GM04503 (cell line): ENCODE results near the gene UBE2D2.
A peak's percentile ranks its signal among the peaks of the same experiment; 100 is the strongest.

Source experiments
- DNase-seq: peaks from one replicate; pipeline ENCODE4 v3.0.0-alpha.2; 2012; ENCODE audit warnings: low read depth

Gene UBE2D2

DNA sequence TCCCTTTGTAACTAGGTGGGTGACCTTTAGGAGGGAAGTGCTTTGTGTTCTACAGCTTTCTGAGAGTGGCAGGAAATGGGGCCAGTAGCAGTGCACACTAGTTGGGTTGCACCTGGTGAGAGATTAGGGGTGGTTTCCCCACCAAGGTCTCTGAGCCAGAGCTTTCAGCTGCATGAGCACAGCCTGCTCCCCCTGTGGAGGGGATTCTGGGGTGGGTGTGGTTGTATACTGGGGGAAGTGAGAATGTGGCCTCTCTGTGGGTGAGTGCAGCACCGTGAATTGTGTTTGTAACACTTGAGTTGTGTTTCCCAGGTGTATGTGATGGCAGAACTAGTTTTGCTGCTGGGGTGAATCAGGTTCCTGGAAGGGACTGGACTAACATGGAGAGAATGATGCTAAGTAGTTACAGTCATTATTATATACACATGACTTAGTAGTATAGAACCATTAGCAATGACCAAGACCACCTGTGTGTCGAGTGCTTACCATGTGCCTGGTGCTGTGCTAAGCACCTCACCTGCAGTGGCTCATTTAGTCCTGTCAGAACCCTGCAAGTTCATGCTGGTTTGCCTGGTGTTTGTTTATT, 75.2 kb downstream of the UBE2D2 start:
- no peak for DNase-seq

DNA sequence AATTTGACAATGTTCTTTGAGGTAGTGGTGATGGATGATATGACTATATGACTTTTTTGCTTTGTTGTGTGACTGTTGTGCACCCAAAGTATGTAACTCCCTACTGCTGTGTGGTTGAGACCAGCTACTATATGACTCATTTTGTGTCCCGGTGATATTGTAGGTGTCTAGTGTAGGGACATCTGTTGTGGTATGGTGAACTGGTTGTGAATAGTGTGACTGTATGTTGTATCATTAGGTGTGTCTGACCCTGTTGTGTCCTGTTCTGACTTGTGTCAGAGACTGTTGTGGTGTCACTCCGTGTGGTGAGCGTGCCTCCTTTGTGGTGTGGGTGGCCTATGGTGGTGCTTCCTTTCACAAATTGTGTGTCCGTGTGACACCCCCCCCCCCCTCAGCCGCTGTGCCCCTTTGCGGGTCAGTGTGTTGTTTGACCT, 75.9 kb downstream of the UBE2D2 start:
- no peak for DNase-seq

DNA sequence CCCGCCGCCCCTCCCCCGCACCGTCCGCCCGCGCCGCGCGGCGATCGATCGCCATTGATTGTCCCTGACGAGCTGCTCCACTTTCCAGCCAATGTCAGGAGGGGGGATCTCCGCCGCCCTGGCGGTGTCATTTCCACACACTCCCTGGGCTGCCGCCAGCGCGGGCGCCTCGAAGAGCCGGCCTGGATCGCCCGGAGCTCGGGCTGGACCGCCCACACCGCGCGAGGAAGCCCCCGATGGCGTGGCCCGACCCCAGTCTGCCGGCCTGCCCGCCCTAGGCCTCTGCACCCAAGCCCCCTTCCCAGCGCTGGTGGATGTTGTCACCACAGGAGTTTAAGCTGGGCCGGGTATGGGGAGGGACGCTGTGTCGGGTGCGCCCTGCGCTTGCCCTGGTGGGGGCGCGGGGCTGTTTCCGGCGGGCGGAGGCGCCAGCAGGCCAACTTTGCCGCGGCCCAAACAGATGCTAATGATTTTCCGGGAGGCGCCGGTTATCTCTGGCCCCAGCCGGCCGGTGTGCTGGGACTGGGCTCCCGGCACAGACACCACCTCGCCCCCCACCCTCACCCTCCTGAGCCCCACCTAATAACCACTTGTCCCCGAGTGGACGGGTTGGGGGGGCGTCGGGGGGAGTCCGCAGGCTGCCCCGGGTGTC, 76.4 kb downstream of the UBE2D2 start:
- no peak for DNase-seq

DNA sequence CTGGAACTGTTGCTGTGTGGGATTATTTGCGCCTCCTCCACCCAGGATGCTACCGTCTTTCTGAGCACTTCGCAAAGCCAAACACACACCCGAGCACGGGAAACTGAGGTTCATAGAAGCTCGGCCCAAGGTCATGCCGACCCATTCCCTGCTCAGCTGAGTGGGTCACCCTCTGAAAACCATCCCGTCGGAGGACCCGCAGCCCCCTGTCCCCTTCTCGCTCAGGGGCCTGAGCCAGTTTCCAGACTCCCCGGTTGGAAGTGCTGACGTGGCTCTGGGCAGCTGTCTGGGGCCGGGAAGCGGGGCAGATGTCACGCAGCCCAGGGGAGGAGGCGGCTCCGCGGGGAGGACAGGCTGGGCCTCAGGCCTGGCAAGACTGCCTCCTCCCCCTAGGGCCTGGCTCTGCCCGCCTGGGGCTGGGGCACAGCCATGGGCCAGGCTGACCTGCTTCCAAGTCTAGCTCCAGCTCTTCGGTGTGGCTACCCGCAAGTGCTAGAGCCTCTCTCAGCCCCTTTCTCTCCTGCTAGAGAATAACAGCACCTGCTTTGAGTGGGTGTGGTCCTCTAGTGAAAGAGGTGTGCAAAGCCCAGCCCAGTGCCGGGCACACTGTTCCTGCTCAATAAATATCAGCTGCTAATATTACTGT, 77.1 kb downstream of the UBE2D2 start:
- DNase-seq: peak; percentile 60

DNA sequence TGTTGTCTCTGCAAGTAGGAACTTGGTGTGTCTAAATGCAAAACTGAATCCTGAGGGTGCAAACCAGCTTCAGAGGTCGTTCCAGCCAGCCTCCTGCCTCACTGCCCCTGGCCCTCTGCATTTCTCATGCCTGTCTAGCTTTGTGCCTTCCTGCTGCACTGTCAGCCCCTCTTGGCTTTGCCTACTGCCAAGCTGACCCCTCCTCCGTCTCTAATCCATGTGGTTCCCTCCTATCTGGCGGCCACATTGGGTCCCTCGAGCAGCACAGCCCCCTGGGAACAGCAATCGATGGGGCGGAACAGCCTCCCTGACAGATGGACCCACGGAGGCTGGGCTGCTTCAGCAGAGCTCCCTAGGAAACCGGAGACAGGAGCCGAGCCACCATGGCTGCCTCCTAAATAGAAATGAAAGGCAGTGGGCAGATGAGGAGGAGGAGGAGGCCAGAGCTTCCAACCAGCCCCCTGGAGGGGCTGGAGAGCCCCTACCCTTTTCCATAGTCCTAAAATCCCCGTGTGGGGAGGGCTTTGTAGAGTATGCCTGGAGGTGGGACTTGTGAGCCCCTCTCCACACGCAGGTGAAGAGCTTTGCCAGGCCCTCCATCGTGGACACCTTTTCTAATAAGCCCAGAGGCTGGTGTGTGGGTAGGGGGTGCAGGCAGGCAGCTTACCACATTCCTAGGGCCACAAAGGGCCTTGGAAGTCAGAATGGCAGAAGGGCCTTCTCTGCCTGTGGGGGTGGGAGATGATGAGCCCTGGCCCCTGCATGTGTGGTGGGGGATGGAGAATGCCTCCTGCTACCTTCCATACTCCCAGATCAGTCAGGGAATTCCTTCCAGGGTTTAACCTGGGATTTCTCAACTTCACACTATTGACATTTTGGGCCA, 77.8 kb downstream of the UBE2D2 start:
- no peak for DNase-seq

DNA sequence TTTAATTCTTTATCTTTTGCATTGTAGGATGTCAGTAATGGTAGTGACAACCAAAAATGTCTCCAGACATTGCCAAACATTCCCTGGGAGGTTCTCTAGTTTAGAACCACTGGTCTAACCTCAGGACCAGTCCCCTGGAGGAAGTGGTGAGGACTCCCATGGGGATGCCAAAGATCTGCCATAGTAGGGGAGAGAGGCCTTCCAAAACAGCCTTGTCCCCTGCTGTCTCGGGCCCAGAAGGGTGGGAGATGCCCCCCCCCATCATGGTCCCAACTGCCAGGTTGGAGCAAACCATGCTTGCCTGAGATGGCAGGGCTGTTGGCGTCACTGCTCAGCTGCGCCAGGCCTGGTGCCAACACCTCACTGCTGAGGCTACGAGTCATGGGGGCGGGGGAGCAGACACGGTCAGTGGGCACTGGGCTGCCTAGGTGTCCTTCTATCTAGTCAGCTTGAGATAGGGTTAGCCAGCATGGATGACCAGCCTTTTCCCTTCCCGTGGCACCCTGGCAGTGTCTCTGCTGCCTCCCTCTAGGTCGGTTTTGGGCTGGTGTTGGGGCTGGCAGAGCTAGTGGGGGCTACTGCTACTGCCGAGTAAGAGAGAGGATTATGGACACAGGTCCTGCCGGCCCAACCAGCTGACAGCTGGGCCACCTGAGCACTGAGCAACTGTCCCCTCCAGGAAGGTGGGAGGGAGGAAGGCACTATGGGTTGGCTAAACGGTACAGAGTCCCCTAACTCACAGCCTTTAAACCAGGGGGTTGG, 78.7 kb downstream of the UBE2D2 start:
- no peak for DNase-seq

DNA sequence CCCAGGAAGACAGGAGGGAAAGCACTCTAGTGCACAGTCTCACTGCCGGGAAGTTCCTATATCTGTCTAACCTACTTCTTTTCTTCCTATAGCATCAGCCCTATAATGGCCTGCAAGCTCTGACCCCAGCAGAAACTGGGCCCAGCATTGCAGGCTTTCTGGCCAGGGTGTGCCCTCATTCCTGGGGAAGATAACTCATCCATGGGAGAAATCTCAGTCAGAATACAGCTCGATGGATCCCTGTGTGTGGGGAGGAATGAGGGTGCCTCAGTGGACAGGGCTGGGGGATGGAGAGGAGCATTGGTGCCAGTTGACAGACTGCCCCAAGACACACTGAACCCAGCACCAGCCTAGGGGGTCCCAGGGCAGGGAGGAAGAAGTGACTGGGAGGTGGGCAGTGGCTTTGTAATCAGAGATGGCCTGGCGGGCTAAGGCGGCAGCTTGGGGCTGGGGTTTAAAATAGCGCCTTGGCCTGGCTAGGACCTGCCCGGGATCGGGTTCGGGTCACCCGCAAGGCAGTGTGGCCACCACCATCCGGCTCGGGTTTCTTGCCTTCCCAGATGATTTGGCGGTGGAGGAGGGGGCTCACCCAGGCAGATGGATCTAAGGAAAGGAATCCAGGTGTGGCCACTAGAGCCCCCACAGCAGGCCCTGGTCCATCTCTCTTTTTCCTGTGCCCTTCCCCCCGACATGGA, 79.4 kb downstream of the UBE2D2 start:
- no peak for DNase-seq

DNA sequence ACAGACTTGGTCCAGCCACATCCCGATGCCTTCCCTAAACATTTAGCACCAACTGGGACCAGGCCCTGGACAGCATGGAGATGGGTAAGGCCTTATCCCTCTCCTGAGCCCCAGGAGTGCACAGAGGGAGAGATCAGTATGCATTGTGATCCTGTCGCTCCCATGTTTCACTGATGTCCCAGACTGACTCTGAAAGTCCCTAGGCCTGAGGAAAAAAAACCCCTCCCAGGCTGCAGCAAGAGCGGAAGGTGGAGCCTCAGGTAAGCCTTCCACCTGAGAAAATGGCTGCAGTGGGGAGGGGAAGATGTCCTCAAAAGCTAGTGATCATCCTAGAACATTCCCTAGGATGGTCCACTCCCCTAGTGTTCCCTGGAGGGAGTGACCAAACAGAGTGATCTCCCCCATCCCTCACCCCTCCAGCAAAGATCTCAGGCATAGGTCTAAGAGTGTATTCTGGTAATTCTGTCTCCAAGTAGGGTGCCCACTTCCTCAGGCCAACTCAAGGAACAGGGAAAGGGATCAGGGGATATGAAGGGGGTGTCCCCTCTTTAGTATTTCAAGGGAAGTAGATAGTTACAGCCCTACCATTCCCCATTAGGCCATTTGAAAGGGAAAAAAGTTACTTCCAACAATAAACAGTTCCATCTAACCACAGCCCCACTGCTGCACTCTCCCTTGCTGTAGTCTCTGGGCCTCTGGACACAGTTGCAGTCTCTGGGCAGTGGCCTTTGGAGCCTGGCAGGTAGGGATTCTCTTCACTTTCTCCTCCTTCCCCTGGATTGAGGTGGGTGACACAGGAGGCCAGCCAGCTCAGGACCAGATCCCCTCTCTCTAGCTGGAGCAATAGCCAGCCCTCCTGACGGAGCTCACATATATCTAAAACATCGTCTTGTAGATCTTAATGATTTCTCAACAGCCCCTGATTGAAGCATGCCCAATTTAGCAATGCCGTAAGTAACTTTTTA, 80.3 kb downstream of the UBE2D2 start:
- DNase-seq: no peak

DNA sequence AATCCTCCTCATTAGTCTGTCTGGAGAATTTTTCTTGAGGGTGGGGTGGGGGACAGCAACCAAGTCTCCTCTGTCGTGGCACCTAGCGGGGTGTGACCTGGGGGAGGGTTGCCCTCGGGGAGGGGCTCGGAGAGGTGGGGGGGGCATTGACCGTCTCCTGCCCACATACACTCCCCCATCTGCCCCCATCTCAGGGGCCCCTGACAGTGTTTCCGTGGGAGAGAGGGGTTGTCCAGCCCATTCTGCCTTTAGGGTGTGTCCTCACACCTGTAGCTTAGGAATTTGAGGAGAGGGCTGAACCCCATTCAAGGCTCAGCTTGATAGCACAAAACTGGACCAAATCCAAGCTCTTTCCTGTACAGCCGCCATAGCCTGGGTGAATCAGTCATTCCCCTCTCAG, 81.1 kb downstream of the UBE2D2 start:
- no peak for DNase-seq

DNA sequence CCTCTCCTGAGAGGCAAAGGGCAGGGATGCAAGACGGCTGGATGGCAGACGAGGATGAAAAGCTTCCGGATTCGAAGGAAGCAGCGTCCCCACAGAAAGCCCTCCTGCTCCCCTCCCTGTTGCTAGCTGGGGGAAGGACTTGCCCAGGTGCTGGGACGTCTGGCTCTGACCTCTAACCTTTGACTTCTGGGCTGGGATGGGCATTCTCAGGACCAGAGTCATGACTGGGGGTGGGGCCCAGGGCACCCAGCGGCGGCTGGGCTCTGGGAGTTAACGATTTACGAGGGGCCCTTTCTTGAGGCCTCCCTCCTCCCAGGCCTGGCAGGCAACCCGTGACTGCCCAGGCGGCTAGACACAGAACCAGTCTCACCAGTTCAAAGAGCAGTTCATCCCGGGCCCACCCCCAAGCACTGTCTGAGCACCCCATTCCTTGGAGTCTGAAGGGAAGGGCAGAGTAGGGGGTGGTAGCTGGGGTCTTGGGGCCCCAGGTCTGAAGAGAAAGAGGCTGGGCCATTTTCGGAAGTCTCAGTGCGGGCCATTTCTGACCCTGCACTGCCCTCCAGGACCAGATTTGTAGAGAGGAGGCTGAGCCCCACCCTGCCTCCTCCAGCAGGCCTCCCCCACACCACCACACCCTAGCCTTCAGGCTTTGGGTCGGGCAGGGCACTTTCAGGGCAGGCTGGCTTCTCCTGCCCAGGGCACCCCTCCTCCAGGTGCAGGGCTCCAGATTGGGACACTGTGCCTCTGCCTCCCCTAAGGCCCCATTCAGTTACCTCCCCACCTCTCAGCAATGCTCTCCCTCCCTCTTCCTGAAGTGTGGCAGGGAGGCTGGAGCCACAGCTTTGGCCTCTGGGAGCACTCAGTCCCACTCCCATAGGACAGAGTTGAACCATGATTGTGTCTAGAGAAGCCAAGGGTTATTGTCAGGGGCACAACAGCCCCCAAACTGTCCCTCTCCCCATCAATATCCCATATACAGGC, 82.0 kb downstream of the UBE2D2 start:
- DNase-seq: no peak

DNA sequence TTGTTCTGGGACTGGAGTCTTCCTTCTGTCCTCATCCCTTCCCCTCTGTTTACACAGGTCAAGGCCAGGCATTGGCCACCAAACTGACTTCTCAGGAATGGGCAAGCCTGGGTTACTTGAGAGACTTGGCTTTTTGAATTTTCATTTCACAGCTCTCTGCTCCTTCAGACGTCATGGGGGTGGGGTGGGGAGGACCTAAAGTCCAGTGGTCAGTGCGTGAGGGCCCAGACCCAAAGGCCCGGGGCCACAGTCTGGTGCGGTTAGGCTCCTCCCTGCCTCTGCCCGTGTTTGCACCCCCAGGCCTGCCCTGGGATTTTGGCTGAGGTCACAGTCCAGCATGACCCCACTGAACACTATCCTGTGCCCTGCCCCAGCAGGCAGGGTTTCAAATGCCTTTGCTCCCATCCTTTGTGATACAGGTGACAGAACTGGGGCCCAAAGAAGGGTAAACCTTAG, 82.9 kb downstream of the UBE2D2 start:
- no peak for DNase-seq

DNA sequence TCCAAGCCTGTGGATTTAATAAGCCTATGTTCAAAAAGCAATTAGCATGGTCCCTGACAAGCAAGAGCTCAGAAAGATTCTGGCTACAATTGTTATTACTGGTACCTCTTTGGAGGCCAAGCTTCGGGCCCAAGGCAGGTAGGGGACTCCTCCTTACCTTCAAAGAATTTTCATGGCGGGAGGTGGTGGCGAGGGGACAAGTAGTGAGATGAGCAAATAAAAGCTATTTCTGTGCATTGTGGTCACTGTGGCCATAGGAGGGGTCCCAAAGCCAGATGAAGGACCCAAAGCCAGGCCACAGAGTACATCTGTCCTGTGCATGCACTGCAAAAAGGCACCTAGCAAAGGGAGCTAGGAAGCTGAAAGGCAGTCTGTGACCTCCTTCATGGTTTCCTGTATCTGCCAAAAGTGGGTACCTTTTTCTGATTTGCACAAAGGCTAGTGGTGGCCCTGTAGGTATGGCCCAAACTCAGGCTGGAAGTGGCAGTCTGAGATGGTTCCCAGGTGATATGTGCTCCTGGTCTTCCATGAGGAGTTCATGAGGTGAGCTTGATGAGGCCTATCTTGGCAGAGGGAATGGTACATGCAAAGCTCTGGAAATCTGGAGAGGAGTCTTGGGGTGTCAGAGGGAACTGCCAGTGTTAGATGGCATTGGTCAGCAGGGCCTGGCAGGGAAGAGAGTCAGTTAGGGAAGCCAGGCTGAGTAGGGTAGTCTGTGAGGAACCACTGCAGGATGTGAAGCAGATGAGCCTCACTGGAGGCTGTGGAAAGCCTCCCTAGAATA, 83.7 kb downstream of the UBE2D2 start:
- DNase-seq: no peak

DNA sequence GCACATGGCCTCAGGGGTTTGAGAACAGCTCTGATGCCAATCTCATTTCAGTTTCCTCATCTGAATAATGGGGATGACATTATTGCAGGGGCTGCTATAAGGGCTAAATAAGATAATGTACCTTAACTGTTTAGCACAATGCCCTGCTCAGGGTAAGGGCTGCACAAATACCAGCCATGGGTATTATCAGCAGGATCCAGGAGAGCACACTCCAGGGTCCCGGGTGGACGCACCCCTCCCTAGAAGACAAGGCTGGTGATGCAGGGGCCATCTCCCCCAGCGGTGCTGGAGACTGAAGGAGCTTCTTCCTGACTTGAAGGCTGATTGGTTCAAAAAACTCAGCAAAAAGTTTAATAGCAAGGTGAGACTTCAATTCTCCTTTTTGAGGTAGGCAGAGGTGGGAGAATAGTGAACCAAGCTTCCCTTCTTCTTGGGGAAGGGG, 84.3 kb downstream of the UBE2D2 start:
- no peak for DNase-seq

DNA sequence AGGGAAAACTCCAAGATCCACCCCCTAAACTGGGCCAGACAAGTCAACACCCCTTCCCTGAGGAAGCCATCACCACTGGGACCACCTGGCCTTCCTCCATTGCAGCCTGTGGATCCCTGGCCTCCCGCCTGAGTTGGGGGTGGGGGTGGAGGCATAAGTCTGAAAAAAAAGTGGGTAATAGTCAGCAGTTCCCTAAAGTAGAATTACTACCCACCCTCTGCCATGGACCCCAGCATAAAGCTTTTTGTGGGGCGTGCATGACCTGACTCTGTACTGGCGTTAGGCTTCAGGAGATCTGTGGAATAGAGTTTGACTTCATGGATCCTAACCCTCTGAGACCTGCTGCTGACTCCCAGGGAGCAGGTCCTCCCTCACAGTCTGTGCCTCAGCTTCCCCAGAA, 85.0 kb downstream of the UBE2D2 start:
- no peak for DNase-seq

DNA sequence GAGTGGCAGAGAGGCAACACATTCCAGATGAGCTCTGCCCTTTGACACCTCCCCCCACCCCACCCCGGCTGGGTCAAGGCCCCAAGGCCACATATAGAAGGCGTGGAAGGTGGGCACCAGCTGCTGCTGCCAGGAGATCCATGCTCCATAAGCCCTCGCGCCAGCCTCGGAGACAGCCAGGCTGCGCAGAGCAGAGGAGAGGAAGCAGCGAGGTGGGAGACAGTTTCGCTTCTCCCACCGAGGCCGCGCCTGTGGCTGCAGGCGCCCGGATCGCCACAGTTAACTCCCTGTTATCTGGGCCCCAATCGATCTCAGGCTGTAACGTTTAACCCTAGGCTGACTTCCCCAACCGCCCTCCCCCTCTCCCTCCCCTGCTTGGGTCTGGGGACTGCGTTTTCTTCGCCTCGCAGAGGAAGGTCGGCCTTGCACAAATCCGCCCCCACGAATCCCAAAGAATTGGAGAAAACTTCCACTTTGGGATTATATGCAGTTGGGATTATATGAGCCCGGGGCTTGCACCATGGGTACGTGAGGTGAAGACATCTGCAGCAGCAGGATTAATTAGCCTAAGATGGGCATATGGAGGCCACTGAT, 85.9 kb downstream of the UBE2D2 start:
- no peak for DNase-seq

DNA sequence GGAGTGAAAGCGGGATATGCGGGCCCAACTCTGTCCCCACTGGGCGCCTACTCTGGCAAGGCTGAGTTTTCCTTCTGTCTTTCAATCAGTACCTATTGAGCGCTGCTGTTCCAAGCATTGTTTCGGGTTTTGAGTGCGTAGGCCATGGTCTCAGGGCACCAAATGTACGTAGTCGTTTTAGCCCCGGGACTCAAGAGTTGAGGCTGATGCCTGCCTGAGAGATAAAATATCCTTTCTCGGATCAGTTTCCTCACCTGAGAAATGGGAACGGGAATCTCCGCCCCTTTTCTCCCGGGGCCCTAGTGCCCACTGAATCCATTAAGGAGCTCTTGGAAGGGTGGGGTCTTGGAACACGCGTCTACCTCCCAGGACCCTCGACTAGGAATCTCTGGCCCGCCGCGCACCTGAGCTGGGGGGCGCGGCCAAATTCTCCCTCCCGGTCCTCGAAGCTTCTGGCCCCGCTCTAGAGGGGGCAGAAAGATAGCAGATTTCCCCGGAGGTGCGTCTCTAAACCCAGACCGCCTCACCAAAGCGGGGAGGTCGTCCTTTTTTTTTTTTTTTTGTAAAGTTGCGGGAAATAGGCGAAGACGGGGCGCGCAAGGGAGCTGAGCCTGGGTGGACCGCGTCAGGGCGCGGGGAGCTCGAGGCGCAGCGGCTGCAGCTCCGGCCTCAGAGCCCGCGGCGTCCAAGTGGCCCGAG, 86.5 kb downstream of the UBE2D2 start:
- DNase-seq: no peak
